WTC11 (cell line): ENCODE results near the gene HBE1. TPM values are rescaled to one million over a fixed set of nuclear protein-coding genes. Genes with fewer than 3 reads are reported as not detected.

ENCODE experiments used
- ATAC-seq: fragments of 200-7000 bp; cut with Tn5 transposase; 2 replicates; pipeline ENCODE4 v1.10.0; 2021; ENCODE audit warnings: mild to moderate bottlenecking, moderate library complexity
- CTCF ChIA-PET: fragments of 300-600 bp; sonication (Branson Sonifier 250); formaldehyde crosslinking; loops from one replicate; lab custom pipeline; 2021; ENCODE audit warnings: antibody characterized with exemption; lab: Charles Lee
- POLR2A ChIA-PET: fragments of 350-600 bp; sonication (Branson Sonifier 250); formaldehyde crosslinking; loops from one replicate; lab custom pipeline; 2021; ENCODE audit warnings: antibody characterized with exemption; lab: Charles Lee
- DNase-seq: peaks from one replicate; pipeline ENCODE4 v3.0.0; 2021; ENCODE audit warnings: low spot score
- H3K27ac Mint-ChIP-seq: 2 replicates; pipeline ENCODE4 v1.8.0; 2021; ENCODE audit warnings: mixed read lengths
- H3K27me3 Mint-ChIP-seq: 2 replicates; pipeline ENCODE4 v1.8.0; 2021; ENCODE audit warnings: low read depth, mild to moderate bottlenecking, moderate library complexity, mixed read lengths
- H3K36me3 Mint-ChIP-seq: 2 replicates; pipeline ENCODE4 v1.8.0; 2021; ENCODE audit warnings: mixed read lengths
- H3K4me1 Mint-ChIP-seq: 2 replicates; pipeline ENCODE4 v1.8.0; 2022; ENCODE audit warnings: mixed read lengths
- H3K4me3 Mint-ChIP-seq: 2 replicates; pipeline ENCODE4 v1.8.0; 2021; ENCODE audit warnings: mild to moderate bottlenecking, moderate library complexity, mixed read lengths
- H3K9me3 Mint-ChIP-seq: 2 replicates; pipeline ENCODE4 v1.8.0; 2021; ENCODE audit warnings: mixed read lengths
- ARID4B ChIP-seq: sonication (generic); formaldehyde crosslinking; IDR thresholded peaks from 2 replicates; pipeline ENCODE4 v1.8.0; 2023; ENCODE audit warnings: missing genetic modification reagents, mild to moderate bottlenecking, borderline replicate concordance
- CREM ChIP-seq: sonication (generic); formaldehyde crosslinking; IDR thresholded peaks from 2 replicates; pipeline ENCODE4 v1.8.1; 2022; ENCODE audit warnings: mild to moderate bottlenecking, missing genetic modification reagents, moderate library complexity
- E2F1 ChIP-seq: sonication (generic); formaldehyde crosslinking; IDR thresholded peaks from 2 replicates; pipeline ENCODE4 v1.8.0; 2022; ENCODE audit warnings: mild to moderate bottlenecking, missing genetic modification reagents
- EMX1 ChIP-seq: fragments of 250-450 bp; sonication (Bioruptor Pico); IDR thresholded peaks from 2 replicates; pipeline ENCODE4 v1.8.0; 2021; ENCODE audit warnings: mild to moderate bottlenecking
- ETV6 ChIP-seq: sonication (generic); formaldehyde crosslinking; IDR thresholded peaks from 2 replicates; pipeline ENCODE4 v1.8.1; 2022; ENCODE audit warnings: mild to moderate bottlenecking, missing genetic modification reagents
- FOXK1 ChIP-seq: sonication (generic); formaldehyde crosslinking; IDR thresholded peaks from 2 replicates; pipeline ENCODE4 v1.8.0; 2022; ENCODE audit warnings: mild to moderate bottlenecking, moderate library complexity, missing genetic modification reagents
- HMGA2 ChIP-seq: fragments of 250-450 bp; sonication (Bioruptor Pico); IDR thresholded peaks from 2 replicates; pipeline ENCODE4 v1.4.0; 2021; ENCODE audit warnings: mild to moderate bottlenecking, moderate library complexity
- IRF1 ChIP-seq: sonication (generic); formaldehyde crosslinking; IDR thresholded peaks from 2 replicates; pipeline ENCODE4 v1.8.0; 2023; ENCODE audit warnings: missing genetic modification reagents
- IRF2 ChIP-seq: sonication (generic); formaldehyde crosslinking; IDR thresholded peaks from 2 replicates; pipeline ENCODE4 v1.8.0; 2022; ENCODE audit warnings: low read depth, missing genetic modification reagents, borderline replicate concordance
- KAT7 ChIP-seq: sonication (generic); formaldehyde crosslinking; IDR thresholded peaks from 2 replicates; pipeline ENCODE4 v1.8.1; 2023; ENCODE audit warnings: missing genetic modification reagents, mild to moderate bottlenecking, borderline replicate concordance
- MXD4 ChIP-seq: fragments of 250-450 bp; sonication (Bioruptor Pico); IDR thresholded peaks from 2 replicates; pipeline ENCODE4 v1.8.0; 2021; ENCODE audit warnings: mild to moderate bottlenecking, moderate library complexity, borderline replicate concordance
- SP1 ChIP-seq: sonication (generic); formaldehyde crosslinking; conservative IDR thresholded peaks from 2 replicates; pipeline ENCODE4 v1.8.1; 2022; ENCODE audit warnings: missing genetic modification reagents
- TCF7 ChIP-seq: sonication (generic); formaldehyde crosslinking; IDR thresholded peaks from 2 replicates; pipeline ENCODE4 v1.8.0; 2022; ENCODE audit warnings: mild to moderate bottlenecking, low read depth, missing genetic modification reagents, moderate library complexity
- ZBTB21 ChIP-seq: sonication (generic); formaldehyde crosslinking; IDR thresholded peaks from 2 replicates; pipeline ENCODE4 v1.8.1; 2023; ENCODE audit warnings: mild to moderate bottlenecking, missing genetic modification reagents, borderline replicate concordance
- ZNF121 ChIP-seq: sonication (generic); formaldehyde crosslinking; IDR thresholded peaks from 2 replicates; pipeline ENCODE4 v1.8.0; 2023; ENCODE audit warnings: missing genetic modification reagents
- ZNF138 ChIP-seq: sonication (generic); formaldehyde crosslinking; conservative IDR thresholded peaks from 2 replicates; pipeline ENCODE4 v1.8.1; 2022; ENCODE audit warnings: mild to moderate bottlenecking, moderate library complexity, missing genetic modification reagents
- ZNF263 ChIP-seq: sonication (generic); formaldehyde crosslinking; IDR thresholded peaks from 2 replicates; pipeline ENCODE4 v1.8.1; 2022; ENCODE audit warnings: low read depth, mild to moderate bottlenecking, moderate library complexity, missing genetic modification reagents
- ZNF423 ChIP-seq: fragments of 250-450 bp; sonication (Bioruptor Pico); IDR thresholded peaks from 2 replicates; pipeline ENCODE4 v2.1.2; 2022; ENCODE audit warnings: mild to moderate bottlenecking, moderate library complexity
- ZNF512 ChIP-seq: sonication (generic); formaldehyde crosslinking; IDR thresholded peaks from 2 replicates; pipeline ENCODE4 v1.8.1; 2022; ENCODE audit warnings: missing genetic modification reagents, borderline replicate concordance
- ZNF532 ChIP-seq: fragments of 250-450 bp; sonication (Bioruptor Pico); IDR thresholded peaks from 2 replicates; pipeline ENCODE4 v1.9.0; 2021; ENCODE audit warnings: mild to moderate bottlenecking, borderline replicate concordance
- total RNA-seq: library from RNA; stranded (reverse); gene quantifications from 3 replicates; pipeline ENCODE4 v1.2.3, GENCODE V29; 2021

HBE1 gene
- total RNA-seq, 1 experiment from 2014 or later: 3.1 TPM

- ChIA-PET POLR2A (no interaction called here), CTCF (no interaction called here)
- Mint-ChIP-seq H3K4me3 (no peak overlapping the region), H3K27me3 (no peaks in the 10 kb centered on the region), H3K27ac (no peak overlapping the region), H3K9me3 (0 out of 2 replicates have a peak, but pooled peaks cover 3% of the 10 kb centered on the region)
- TF ChIP-seq ETV6 (CRISPR knock-in tag) (no peak), EMX1 (CRISPR knock-in tag) (no peak), E2F1 (CRISPR knock-in tag) (no peak), ZNF512 (CRISPR knock-in tag) (no peak), ZNF423 (CRISPR knock-in tag) (no peak), TCF7 (CRISPR knock-in tag) (no peak), CREM (no peak), ZNF138 (no peak), FOXK1 (CRISPR knock-in tag) (no peak), ZNF121 (no peak), IRF1 (no peak), HMGA2 (CRISPR knock-in tag) (no peak), ZNF263 (CRISPR knock-in tag) (no peak), MXD4 (no peak), IRF2 (no peak), ARID4B (CRISPR knock-in tag) (no peak)
- TF ChIP-seq, all 79 proteins: peak for 0
- H3K36me3 Mint-ChIP-seq: no peaks in the 10 kb centered on the region
- DNase-seq: no peak
- no peaks in the 10 kb centered on the region; the same call in 1 of the 2 replicates for H3K4me1 Mint-ChIP-seq
- no peak for ATAC-seq
These were observed 2.6 kb downstream of the HBE1 start for GRCh38 chr11:5267033-5267563.

GRCh38 chr11:5266609-5267008, 3.1 kb downstream of the HBE1 start:
- POLR2A ChIA-PET: no interaction called here

More at GRCh38 chr11:5266609-5267008, 3.1 kb downstream of the HBE1 start:
- 0 out of 2 replicates have a peak, but pooled peaks cover 3% of the 10 kb centered on the region for H3K9me3 Mint-ChIP-seq
- H3K27ac Mint-ChIP-seq: no peak overlapping the region
- DNase-seq (no peak), ATAC-seq (no peak)
- no peaks in the 10 kb centered on the region; the same call in 1 of the 2 replicates for H3K4me1 Mint-ChIP-seq
- H3K27me3 Mint-ChIP-seq: no peaks in the 10 kb centered on the region
- TF ChIP-seq SP1: no peak
- TF ChIP-seq ZNF532: no peak
- no peak for TF ChIP-seq CREM
- no peak for TF ChIP-seq ZNF138
- no peak for TF ChIP-seq KAT7 (CRISPR knock-in tag)
- no peak for TF ChIP-seq ZBTB21 (CRISPR knock-in tag)
- CTCF ChIA-PET: no interaction called here
- no peaks in the 10 kb centered on the region for H3K36me3 Mint-ChIP-seq
- H3K4me3 Mint-ChIP-seq: no peak overlapping the region
